Loucy (cell line): ENCODE data around the gene BMPR1B.
"Not testable (repeated sequence)": the region's sequence is repeated elsewhere in the genome, so short reads cannot be mapped to it uniquely, and the experiment has no call there.

Experiments used
- H2AFZ ChIP-seq: fragments of 200-600 bp; sonication (generic); 2 replicates; pipeline ENCODE4 v1.6.0; 2016; ENCODE audit warnings: antibody characterized with exemption, mild to moderate bottlenecking, low read length, moderate library complexity
- H3F3A ChIP-seq: fragments of 200-600 bp; 2 replicates; pipeline ENCODE4 v1.6.0; 2016; ENCODE audit warnings: antibody characterized with exemption, low read depth, mild to moderate bottlenecking
- H3K27me3 ChIP-seq: fragments of 200-600 bp; sonication (generic); 2 replicates; pipeline ENCODE4 v1.6.1; 2014; ENCODE audit warnings: low read length, mild to moderate bottlenecking; ENCODE audit not compliant: insufficient read depth, poor library complexity, severe bottlenecking
- H3K36me3 ChIP-seq: fragments of 200-600 bp; sonication (generic); 2 replicates; pipeline ENCODE4 v1.6.1; 2016; ENCODE audit warnings: low read length; ENCODE audit not compliant: insufficient read depth
- H3K4me1 ChIP-seq: fragments of 200-600 bp; sonication (generic); 2 replicates; pipeline ENCODE4 v1.5.1; 2014; ENCODE audit warnings: low read length, mild to moderate bottlenecking; ENCODE audit not compliant: insufficient read depth, poor library complexity, severe bottlenecking
- H3K4me2 ChIP-seq: fragments of 200-600 bp; sonication (generic); 2 replicates; pipeline ENCODE4 v1.6.0; 2014; ENCODE audit warnings: antibody characterized with exemption, low read length, low read depth, mild to moderate bottlenecking; ENCODE audit not compliant: poor library complexity, severe bottlenecking
- H3K4me3 ChIP-seq: fragments of 200-600 bp; sonication (generic); 2 replicates; pipeline ENCODE4 v1.5.1; 2014; ENCODE audit warnings: low read length, mild to moderate bottlenecking, mixed read lengths; ENCODE audit not compliant: poor library complexity, severe bottlenecking
- H3K79me2 ChIP-seq: fragments of 200-600 bp; sonication (generic); 2 replicates; pipeline ENCODE4 v1.6.1; 2014; ENCODE audit warnings: low read length; ENCODE audit not compliant: insufficient read depth
- H3K9ac ChIP-seq: fragments of 200-600 bp; sonication (generic); 2 replicates; pipeline ENCODE4 v1.6.0; 2014; ENCODE audit warnings: mild to moderate bottlenecking, low read depth, low read length, moderate library complexity; ENCODE audit not compliant: poor library complexity, severe bottlenecking
- H3K9me2 ChIP-seq: fragments of 200-600 bp; sonication (generic); replicated peaks from 2 replicates; pipeline ENCODE4 v1.6.1; 2016; ENCODE audit warnings: low read depth, low read length, mixed read lengths
- H3K9me3 ChIP-seq: fragments of 200-600 bp; sonication (generic); 2 replicates; pipeline ENCODE4 v1.6.1; 2014; ENCODE audit warnings: mild to moderate bottlenecking, antibody characterized with exemption, low read length, low read depth; ENCODE audit not compliant: insufficient read depth
- H4K20me1 ChIP-seq: fragments of 200-600 bp; sonication (generic); 2 replicates; pipeline ENCODE4 v1.6.0; 2014; ENCODE audit warnings: antibody characterized with exemption, low read length, mild to moderate bottlenecking; ENCODE audit not compliant: insufficient read depth, poor library complexity, severe bottlenecking
- CTCF ChIP-seq: fragments of 200-600 bp; sonication (generic); conservative IDR thresholded peaks from 2 replicates; pipeline ENCODE4 v1.5.1; 2014; ENCODE audit warnings: mild to moderate bottlenecking, antibody characterized with exemption, low read length
- EZH2phosphoT487 ChIP-seq: fragments of 200-600 bp; IDR thresholded peaks from 2 replicates; pipeline ENCODE4 v1.6.1; 2018; ENCODE audit warnings: antibody characterized with exemption, mild to moderate bottlenecking, moderate library complexity, borderline replicate concordance

BMPR1B gene

GRCh38 chr4:95058991-95059390 lies 301.2 kb downstream of the BMPR1B start:
- Histone ChIP-seq H3K4me1 (peaks cover 21% of the 10 kb centered on the region), H3K4me3 (no peak overlapping the region), H2AFZ (no peak overlapping the region), H3K4me2 (no peak overlapping the region), H3F3A (no peaks in the 10 kb centered on the region), H3K27me3 (no peaks in the 10 kb centered on the region), H3K9me2 (no peaks in the 10 kb centered on the region), H3K9ac (no peak overlapping the region), H3K79me2 (no peaks in the 10 kb centered on the region), H4K20me1 (no peaks in the 10 kb centered on the region), H3K36me3 (no peaks in the 10 kb centered on the region), H3K9me3 (no peaks in the 10 kb centered on the region)
- TF ChIP-seq EZH2phosphoT487, result no peak
- TF ChIP-seq CTCF, result no peak

GRCh38 chr4:95059663-95060062 lies 301.9 kb downstream of the BMPR1B start:
- no peak overlapping the region for H2AFZ ChIP-seq
- TF ChIP-seq CTCF (no peak), EZH2phosphoT487 (no peak)
- H3K9me2 ChIP-seq, result no peaks in the 10 kb centered on the region
- H3F3A ChIP-seq, result no peaks in the 10 kb centered on the region
- peaks cover 16% of the 10 kb centered on the region for H3K4me1 ChIP-seq
- H3K4me2 ChIP-seq, result no peak overlapping the region
- no peaks in the 10 kb centered on the region for H4K20me1 ChIP-seq
- H3K9me3 ChIP-seq, result no peaks in the 10 kb centered on the region; the same call in 1 of the 2 replicates
- H3K4me3 ChIP-seq, result no peak overlapping the region
- no peaks in the 10 kb centered on the region for H3K79me2 ChIP-seq
- H3K27me3 ChIP-seq, result no peaks in the 10 kb centered on the region
- no peaks in the 10 kb centered on the region for H3K36me3 ChIP-seq
- H3K9ac ChIP-seq, result no peak overlapping the region

- TF ChIP-seq EZH2phosphoT487 (no peak), CTCF (no peak)
- H3F3A ChIP-seq, result no peaks in the 10 kb centered on the region
- H2AFZ ChIP-seq, result no peak overlapping the region
- H3K36me3 ChIP-seq, result no peaks in the 10 kb centered on the region
- no peaks in the 10 kb centered on the region for H4K20me1 ChIP-seq
- no peaks in the 10 kb centered on the region for H3K79me2 ChIP-seq
- no peaks in the 10 kb centered on the region for H3K27me3 ChIP-seq
- no peak overlapping the region for H3K4me2 ChIP-seq
- no peaks in the 10 kb centered on the region; the same call in 1 of the 2 replicates for H3K9me3 ChIP-seq
- no peak overlapping the region for H3K9ac ChIP-seq
- peaks cover 3% of the 10 kb centered on the region for H3K4me1 ChIP-seq
- no peaks in the 10 kb centered on the region for H3K9me2 ChIP-seq
- H3K4me3 ChIP-seq, result no peak overlapping the region
These were observed 303.5 kb downstream of the BMPR1B start for GRCh38 chr4:95061220-95061619.

GRCh38 chr4:95061801-95062200 lies 304.0 kb downstream of the BMPR1B start:
- H3F3A ChIP-seq, H4K20me1 ChIP-seq, H3K36me3 ChIP-seq, H3K27me3 ChIP-seq, H3K4me1 ChIP-seq, H3K4me3 ChIP-seq, H2AFZ ChIP-seq, H3K4me2 ChIP-seq, H3K9me2 ChIP-seq, H3K9ac ChIP-seq, H3K79me2 ChIP-seq, H3K9me3 ChIP-seq: not testable (repeated sequence)
